ENCODE measurements around the gene C3orf22.
A peak's percentile ranks its signal among the peaks of the same experiment; 100 is the strongest.

The C3orf22 gene

DNA sequence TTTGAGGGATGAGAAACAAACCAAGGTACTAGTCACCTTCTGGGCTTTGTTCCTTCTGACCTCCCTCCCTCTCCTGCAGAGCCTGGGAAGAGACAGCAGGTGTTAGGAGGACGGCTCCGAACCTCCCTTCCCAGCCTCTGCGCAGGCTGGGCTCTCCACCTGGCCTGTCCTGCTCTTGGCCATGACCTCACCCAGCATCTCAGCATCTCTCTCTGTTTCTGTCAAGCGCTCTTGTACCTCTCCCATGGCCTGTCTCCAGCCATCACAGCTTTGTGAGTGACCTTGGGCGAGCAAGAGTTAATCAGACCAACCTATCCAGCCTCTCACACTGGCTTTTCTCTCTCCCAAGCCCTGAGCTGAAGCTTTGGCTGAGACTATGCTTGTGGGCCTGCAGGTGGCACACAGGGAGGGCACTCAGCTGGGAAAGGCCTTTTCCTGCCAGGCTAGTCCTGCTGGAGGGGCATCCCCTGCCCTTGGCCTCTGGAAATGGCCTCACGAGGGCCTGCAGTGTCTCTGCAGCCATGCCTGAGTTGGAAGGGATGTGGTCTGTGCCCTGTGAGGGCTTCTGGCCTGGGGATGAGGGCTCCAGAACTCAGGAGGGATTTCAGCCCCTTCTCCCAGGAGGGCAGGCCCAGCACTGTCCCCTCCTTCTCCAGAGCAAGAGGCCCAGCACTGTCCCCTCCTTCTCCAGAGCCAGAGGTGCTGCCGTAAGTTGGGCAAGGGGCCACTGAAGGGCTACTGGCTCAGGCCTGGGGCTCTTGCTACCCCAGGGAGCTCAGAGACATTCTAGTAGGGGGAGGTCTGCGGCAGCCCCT, 32.7 kb downstream of the C3orf22 start:
- Histone ChIP-seq H3K36me3 (ENCODE audit: control insufficient read depth, insufficient read depth, low read length) (no peaks in the 10 kb centered on the region), H3K9ac (ENCODE audit: low read depth, low read length) (no peak overlapping the region), H3K9me3 (ENCODE audit: control insufficient read depth, insufficient read depth, low read length) (no peaks in the 10 kb centered on the region), H3K27ac (ENCODE audit: low read depth, low read length) (no peak overlapping the region), H3K27me3 (ENCODE audit: control insufficient read depth, insufficient read depth, low read length) (peaks cover 14% of the 10 kb centered on the region), H3K4me3 (ENCODE audit: low read depth, low read length) (no peak overlapping the region), H3K4me1 (ENCODE audit: control insufficient read depth, insufficient read depth, low read length) (no peaks in the 10 kb centered on the region; the same call in 1 of the 2 replicates)

DNA sequence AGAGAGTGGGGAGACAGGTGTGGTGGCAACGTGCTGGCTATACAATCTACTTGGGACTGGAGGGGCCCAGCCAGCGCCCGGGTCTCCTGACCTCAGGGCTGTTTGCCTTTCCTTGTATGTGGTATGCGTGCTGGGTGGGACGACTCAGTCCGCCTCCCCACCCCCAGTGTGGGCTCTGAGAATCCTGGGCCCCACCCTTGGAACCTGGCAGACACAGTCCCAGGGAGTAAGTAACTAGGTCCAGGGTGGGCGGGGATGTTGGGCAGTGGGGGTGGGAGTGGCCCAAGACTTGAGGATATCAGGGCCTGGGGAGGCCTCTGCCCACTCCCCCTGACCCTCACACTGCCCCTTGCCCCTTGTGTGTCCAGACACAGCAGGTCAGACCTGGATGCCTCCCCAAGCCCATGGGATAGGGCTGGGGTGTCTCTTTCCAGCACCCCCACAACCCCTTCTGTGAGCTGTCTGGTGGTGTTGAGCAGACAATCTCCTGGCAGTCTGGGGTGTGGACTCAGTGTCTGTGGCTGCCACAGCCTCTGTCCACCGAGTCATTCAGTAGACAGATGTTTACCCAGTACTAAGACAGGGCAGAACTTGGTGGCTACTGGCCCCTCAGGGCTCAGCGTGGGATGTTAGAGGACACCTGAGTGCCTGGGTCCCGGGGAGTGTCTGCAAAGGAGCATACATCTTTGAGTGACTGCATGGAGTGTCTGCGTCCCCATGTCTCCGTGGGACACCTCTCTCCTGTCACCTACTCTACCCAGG, 33.5 kb downstream of the C3orf22 start:
- H3K27ac ChIP-seq (ENCODE audit: low read depth, low read length): no peak overlapping the region
- H3K4me1 ChIP-seq (ENCODE audit: control insufficient read depth, insufficient read depth, low read length): no peaks in the 10 kb centered on the region; the same call in 1 of the 2 replicates
- peaks cover 14% of the 10 kb centered on the region for H3K27me3 ChIP-seq (ENCODE audit: control insufficient read depth, insufficient read depth, low read length)
- no peak overlapping the region for H3K4me3 ChIP-seq (ENCODE audit: low read depth, low read length)
- no peaks in the 10 kb centered on the region for H3K9me3 ChIP-seq (ENCODE audit: control insufficient read depth, insufficient read depth, low read length)
- no peaks in the 10 kb centered on the region for H3K36me3 ChIP-seq (ENCODE audit: control insufficient read depth, insufficient read depth, low read length)
- no peak overlapping the region for H3K9ac ChIP-seq (ENCODE audit: low read depth, low read length)

- Histone ChIP-seq H3K9ac (ENCODE audit: low read depth, low read length) (no peak overlapping the region), H3K9me3 (ENCODE audit: control insufficient read depth, insufficient read depth, low read length) (no peaks in the 10 kb centered on the region), H3K27me3 (ENCODE audit: control insufficient read depth, insufficient read depth, low read length) (peaks cover 14% of the 10 kb centered on the region), H3K4me3 (ENCODE audit: low read depth, low read length) (peak overlapping the region; percentile 68), H3K4me1 (ENCODE audit: control insufficient read depth, insufficient read depth, low read length) (no peaks in the 10 kb centered on the region; the same call in 1 of the 2 replicates), H3K36me3 (ENCODE audit: control insufficient read depth, insufficient read depth, low read length) (no peaks in the 10 kb centered on the region), H3K27ac (ENCODE audit: low read depth, low read length) (no peak overlapping the region)
These were observed 34.2 kb downstream of the C3orf22 start for GRCh38 chr3:126524429-126524988.

DNA sequence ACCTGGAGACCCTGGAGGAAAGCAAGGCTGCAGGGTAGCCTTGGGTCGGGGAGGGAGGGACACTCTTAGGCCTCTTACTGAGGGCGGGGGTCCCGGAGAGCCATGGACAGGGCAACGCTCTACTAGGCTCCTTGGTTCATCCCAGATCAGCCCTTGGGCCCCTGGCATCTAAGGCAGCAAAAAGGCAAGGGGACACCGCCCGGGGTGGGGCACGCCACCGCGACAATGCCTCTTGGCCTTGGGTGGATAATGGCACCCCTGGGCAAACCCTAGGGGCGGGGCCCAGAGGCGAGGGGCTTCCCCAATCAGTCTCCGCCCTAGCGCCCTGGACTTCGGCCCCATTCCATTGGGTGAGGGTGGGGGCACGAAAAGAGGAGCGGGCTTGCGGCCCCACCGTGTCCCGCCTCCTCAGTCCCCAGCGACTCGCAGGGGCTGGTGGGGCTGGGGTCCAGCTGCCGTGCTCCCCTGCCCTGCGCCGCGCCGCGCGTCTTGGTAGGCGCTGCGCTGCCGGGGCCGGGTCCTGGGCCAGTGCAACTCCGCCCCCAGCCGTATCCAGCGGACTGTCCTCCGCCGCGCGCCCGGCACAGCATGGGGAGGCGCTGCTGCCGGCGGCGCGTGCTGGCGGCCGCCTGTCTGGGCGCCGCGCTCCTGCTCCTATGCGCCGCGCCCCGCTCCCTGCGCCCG, 34.8 kb downstream of the C3orf22 start, which contains the start of gene CHST13:
Gene CHST13 (plus strand): TSS at position 411 of the 684 bp plus-strand sequence. CDS start 178 bp downstream, at position 589.
- H3K27ac ChIP-seq (ENCODE audit: low read depth, low read length): no peak within 1 kb of the TSS
- H3K9ac ChIP-seq (ENCODE audit: low read depth, low read length): no peak within 1 kb of the TSS
- peak within 1 kb of the TSS; percentile 68 for H3K4me3 ChIP-seq (ENCODE audit: low read depth, low read length)
- H3K36me3 ChIP-seq (ENCODE audit: control insufficient read depth, insufficient read depth, low read length): no peaks in the 10 kb centered on the region
- H3K9me3 ChIP-seq (ENCODE audit: control insufficient read depth, insufficient read depth, low read length): no peaks in the 10 kb centered on the region
- H3K4me1 ChIP-seq (ENCODE audit: control insufficient read depth, insufficient read depth, low read length): no peaks in the 10 kb centered on the region; the same call in 1 of the 2 replicates
- peaks cover 14% of the 10 kb centered on the region for H3K27me3 ChIP-seq (ENCODE audit: control insufficient read depth, insufficient read depth, low read length)

DNA sequence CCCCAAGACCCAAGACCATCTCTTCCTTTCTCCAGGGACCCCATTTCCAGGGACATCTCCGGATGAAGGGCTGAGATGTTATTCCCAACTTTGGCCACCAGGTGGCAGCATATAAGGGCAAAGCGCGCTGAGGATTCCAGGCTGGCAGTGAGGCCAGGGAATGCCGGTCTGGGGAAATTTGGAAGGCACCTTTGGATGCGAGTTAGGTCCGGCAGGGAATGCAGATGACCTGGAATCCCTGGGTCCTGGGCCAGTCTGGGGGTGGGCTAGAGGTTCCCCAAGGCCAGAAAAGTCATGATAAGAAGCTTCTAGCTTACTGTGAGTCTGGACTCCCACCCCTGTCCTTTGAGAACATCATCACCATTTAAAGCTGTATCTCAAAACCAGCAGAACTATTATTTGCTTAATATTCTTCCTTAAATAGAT, 36.4 kb downstream of the C3orf22 start:
- H3K9me3 ChIP-seq (ENCODE audit: control insufficient read depth, insufficient read depth, low read length): no peaks in the 10 kb centered on the region
- H3K27ac ChIP-seq (ENCODE audit: low read depth, low read length): no peak overlapping the region
- peaks cover 14% of the 10 kb centered on the region for H3K27me3 ChIP-seq (ENCODE audit: control insufficient read depth, insufficient read depth, low read length)
- no peak overlapping the region for H3K4me3 ChIP-seq (ENCODE audit: low read depth, low read length)
- H3K36me3 ChIP-seq (ENCODE audit: control insufficient read depth, insufficient read depth, low read length): no peaks in the 10 kb centered on the region
- H3K4me1 ChIP-seq (ENCODE audit: control insufficient read depth, insufficient read depth, low read length): no peaks in the 10 kb centered on the region; the same call in 1 of the 2 replicates
- H3K9ac ChIP-seq (ENCODE audit: low read depth, low read length): no peak overlapping the region

DNA sequence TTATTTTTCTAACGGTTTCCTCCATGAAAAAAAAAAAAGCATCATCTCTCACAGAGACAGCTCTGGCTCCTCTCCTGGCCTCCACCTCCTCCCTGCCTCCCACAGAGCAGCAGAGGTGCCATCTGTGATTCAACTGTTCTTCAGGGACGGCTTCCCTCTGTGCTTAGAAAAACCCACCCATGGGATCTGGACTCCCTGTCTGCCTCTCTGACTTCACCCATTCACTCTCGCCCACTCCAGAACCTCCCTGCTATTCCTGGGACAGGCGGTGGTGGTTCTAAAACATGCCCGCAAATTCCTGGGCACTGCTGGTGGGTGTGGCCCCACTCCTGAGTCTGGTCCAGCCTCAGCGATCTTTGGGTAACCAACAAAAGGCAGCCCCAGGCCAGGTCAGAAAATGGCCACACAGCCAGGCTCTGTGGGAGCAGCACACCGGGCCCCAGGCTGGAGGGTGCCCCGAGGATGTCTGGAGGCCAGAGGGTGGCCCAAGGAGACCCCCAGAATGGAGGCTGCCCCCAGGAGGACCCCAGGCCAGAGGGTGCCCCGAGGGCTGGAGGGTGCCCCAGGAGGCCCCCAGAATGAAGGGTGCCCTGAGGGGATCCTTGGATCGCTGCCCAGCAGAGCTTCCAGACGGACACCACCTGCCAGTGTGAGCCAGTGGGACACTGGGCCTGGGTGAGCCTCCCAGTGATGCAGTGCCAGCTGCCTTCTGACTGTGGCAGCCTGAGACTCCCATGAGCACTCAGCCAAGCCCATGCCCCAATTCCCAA, 37.4 kb downstream of the C3orf22 start:
- Histone ChIP-seq H3K27me3 (ENCODE audit: control insufficient read depth, insufficient read depth, low read length) (peaks cover 14% of the 10 kb centered on the region), H3K27ac (ENCODE audit: low read depth, low read length) (no peak overlapping the region), H3K4me1 (ENCODE audit: control insufficient read depth, insufficient read depth, low read length) (no peaks in the 10 kb centered on the region; the same call in 1 of the 2 replicates), H3K36me3 (ENCODE audit: control insufficient read depth, insufficient read depth, low read length) (no peaks in the 10 kb centered on the region), H3K9ac (ENCODE audit: low read depth, low read length) (no peak overlapping the region), H3K4me3 (ENCODE audit: low read depth, low read length) (no peak overlapping the region), H3K9me3 (ENCODE audit: control insufficient read depth, insufficient read depth, low read length) (no peaks in the 10 kb centered on the region)

DNA sequence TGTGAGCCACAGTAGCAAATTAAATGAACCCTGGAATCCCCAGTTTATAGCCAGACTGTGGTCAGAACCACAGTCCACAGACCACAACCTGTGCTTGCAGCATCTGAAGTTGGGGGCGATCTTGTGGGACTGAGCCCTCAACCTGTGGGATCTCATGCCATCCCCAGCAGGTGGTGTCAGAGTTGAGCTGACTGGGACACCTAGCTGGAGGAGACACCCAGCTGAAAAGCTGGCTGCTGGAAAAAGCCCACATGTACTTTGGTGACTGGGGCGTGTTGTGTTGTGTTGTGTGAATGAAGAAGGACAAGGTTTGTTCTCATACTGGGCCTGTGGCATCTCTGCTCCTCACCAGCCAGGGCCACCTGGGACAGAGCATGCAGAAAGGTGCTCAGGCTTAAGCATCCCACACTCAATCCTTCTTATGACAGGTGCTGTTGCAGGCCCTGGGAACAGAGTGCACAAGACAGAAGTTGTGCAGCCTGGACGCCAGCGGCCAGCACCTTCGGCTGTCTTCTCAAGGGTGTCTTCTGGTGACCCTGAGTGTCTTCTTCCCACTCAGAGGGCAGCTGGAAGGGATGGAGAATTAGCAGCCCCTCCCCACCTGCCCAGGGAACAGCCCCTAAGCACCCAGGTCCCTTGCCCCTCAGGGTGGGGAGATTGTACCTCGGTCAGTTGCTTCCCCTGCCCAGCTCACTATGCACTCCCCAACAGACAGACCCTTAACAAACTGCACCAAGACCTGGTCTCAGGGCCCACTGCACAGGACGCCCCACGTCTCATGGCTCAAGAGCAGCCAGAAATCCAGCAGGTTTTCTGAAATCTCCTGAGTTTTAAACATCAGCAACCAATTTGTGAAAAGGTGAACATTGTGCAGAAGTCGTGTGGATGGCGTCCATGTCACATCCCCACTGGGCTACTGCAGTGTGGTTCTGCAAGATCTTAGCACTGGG, 39.0 kb downstream of the C3orf22 start:
- Histone ChIP-seq H3K9me3 (ENCODE audit: control insufficient read depth, insufficient read depth, low read length) (no peaks in the 10 kb centered on the region), H3K4me3 (ENCODE audit: low read depth, low read length) (no peak overlapping the region), H3K27me3 (ENCODE audit: control insufficient read depth, insufficient read depth, low read length) (peaks cover 14% of the 10 kb centered on the region), H3K27ac (ENCODE audit: low read depth, low read length) (no peak overlapping the region), H3K4me1 (ENCODE audit: control insufficient read depth, insufficient read depth, low read length) (no peaks in the 10 kb centered on the region; the same call in 1 of the 2 replicates), H3K9ac (ENCODE audit: low read depth, low read length) (no peak overlapping the region), H3K36me3 (ENCODE audit: control insufficient read depth, insufficient read depth, low read length) (no peaks in the 10 kb centered on the region)

DNA sequence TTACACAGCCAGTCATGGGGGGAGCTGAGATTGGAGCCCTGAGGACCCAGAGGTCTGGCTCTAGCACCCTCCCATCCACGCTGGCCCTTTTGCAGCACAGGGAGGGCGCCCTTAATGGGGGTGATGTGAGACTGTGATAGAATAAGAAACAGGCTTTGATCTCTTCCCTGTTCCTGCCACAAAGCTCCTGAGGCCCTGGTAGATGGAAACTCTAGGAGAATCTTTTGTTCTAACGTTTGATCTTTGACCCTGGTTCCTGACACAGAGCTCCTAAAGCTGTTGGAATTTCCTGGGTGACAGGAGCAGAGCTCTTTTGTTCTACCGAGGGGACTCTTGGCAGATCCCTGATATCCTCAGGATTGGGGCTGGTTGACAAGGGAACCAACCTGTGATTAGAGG, 40.0 kb downstream of the C3orf22 start:
- Histone ChIP-seq H3K4me3 (ENCODE audit: low read depth, low read length) (no peak overlapping the region), H3K9ac (ENCODE audit: low read depth, low read length) (no peak overlapping the region)

GRCh38 chr3:126517986-126518778, 40.5 kb downstream of the C3orf22 start:
- Histone ChIP-seq H3K4me1 (ENCODE audit: control insufficient read depth, insufficient read depth, low read length) (no peaks in the 10 kb centered on the region), H3K9me3 (ENCODE audit: control insufficient read depth, insufficient read depth, low read length) (no peaks in the 10 kb centered on the region), H3K4me3 (ENCODE audit: low read depth, low read length) (no peak overlapping the region), H3K36me3 (ENCODE audit: control insufficient read depth, insufficient read depth, low read length) (no peaks in the 10 kb centered on the region), H3K27me3 (ENCODE audit: control insufficient read depth, insufficient read depth, low read length) (peaks cover 9% of the 10 kb centered on the region), H3K9ac (ENCODE audit: low read depth, low read length) (no peak overlapping the region), H3K27ac (ENCODE audit: low read depth, low read length) (no peak overlapping the region)

More for the DNA sequence above, 40.0 kb downstream of the C3orf22 start:
- no peaks in the 10 kb centered on the region; the same call in 1 of the 2 replicates for H3K4me1 ChIP-seq (ENCODE audit: control insufficient read depth, insufficient read depth, low read length)
- H3K27me3 ChIP-seq (ENCODE audit: control insufficient read depth, insufficient read depth, low read length): peaks cover 14% of the 10 kb centered on the region
- H3K27ac ChIP-seq (ENCODE audit: low read depth, low read length): no peak overlapping the region
- no peaks in the 10 kb centered on the region for H3K36me3 ChIP-seq (ENCODE audit: control insufficient read depth, insufficient read depth, low read length)
- H3K9me3 ChIP-seq (ENCODE audit: control insufficient read depth, insufficient read depth, low read length): no peaks in the 10 kb centered on the region
